IPS-18c (cell line): ENCODE measurements around the gene RAD17.
"Not testable (repeated sequence)": the region's sequence is repeated elsewhere in the genome, so short reads cannot be mapped to it uniquely, and the experiment has no call there.

Experiments
- H3K4me3 ChIP-seq: 2 replicates; pipeline ENCODE4 v1.7.0; 2013; ENCODE audit warnings: low read depth, mild to moderate bottlenecking, low read length, moderate library complexity; ENCODE audit not compliant: insufficient read depth
- H3K9me3 ChIP-seq: one replicate; pipeline ENCODE4 v1.6.1; 2013; ENCODE audit warnings: mild to moderate bottlenecking, low read length, moderate library complexity; ENCODE audit not compliant: control insufficient read depth, insufficient read depth

Gene RAD17

GRCh38 chr5:69369340-69370121, at the start of gene RAD17, which contains the start of the genes AK6 and TAF9:
RAD17 (plus strand) TSS chr5:69369818; CDS start chr5:69372209, 2,391 bp downstream.
AK6 (minus strand) TSS chr5:69369520; CDS start chr5:69369490, 30 bp downstream.
TAF9 (minus strand) TSS chr5:69369520; CDS start chr5:69365737, 3,783 bp downstream.
- H3K9me3 ChIP-seq: no peaks in the 10 kb centered on the region
- H3K4me3 ChIP-seq: peak within 1 kb of the TSS; percentile 96

- Histone ChIP-seq H3K4me3 (no peak overlapping the region), H3K9me3 (peaks cover 2% of the 10 kb centered on the region)
Observed at GRCh38 chr5:69326365-69326764, 43.3 kb upstream of the RAD17 start.

GRCh38 chr5:69329905-69330489, 39.6 kb upstream of the RAD17 start:
- H3K4me3 ChIP-seq: no peak overlapping the region

GRCh38 chr5:69331528-69332445, 37.8 kb upstream of the RAD17 start:
- Histone ChIP-seq H3K9me3 (peaks cover 4% of the 10 kb centered on the region), H3K4me3 (peak overlapping the region; percentile 39; the same call in 1 of the 2 replicates)

More at GRCh38 chr5:69329905-69330489, 39.6 kb upstream of the RAD17 start:
- peaks cover 4% of the 10 kb centered on the region for H3K9me3 ChIP-seq

- not testable (repeated sequence) for H3K9me3 ChIP-seq, H3K4me3 ChIP-seq
Observed at GRCh38 chr5:69333668-69334315, 35.8 kb upstream of the RAD17 start.

- no peak overlapping the region; the same call in 1 of the 2 replicates for H3K4me3 ChIP-seq
- H3K9me3 ChIP-seq: peaks cover 3% of the 10 kb centered on the region
Observed at GRCh38 chr5:69334793-69335268, 34.8 kb upstream of the RAD17 start.

GRCh38 chr5:69335341-69335935, 34.2 kb upstream of the RAD17 start:
- no peak overlapping the region for H3K4me3 ChIP-seq
- H3K9me3 ChIP-seq: peaks cover 2% of the 10 kb centered on the region

- no peaks in the 10 kb centered on the region for H3K9me3 ChIP-seq
- no peak overlapping the region for H3K4me3 ChIP-seq
Observed at GRCh38 chr5:69341520-69342161, 28.0 kb upstream of the RAD17 start.

- Histone ChIP-seq H3K4me3 (no peak overlapping the region), H3K9me3 (no peaks in the 10 kb centered on the region)
Observed at GRCh38 chr5:69343083-69343482, 26.5 kb upstream of the RAD17 start.

- Histone ChIP-seq H3K4me3 (no peak overlapping the region), H3K9me3 (no peaks in the 10 kb centered on the region)
Observed at GRCh38 chr5:69350664-69351063, 19.0 kb upstream of the RAD17 start.

- H3K9me3 ChIP-seq: no peaks in the 10 kb centered on the region
- H3K4me3 ChIP-seq: no peak overlapping the region
Observed at GRCh38 chr5:69359699-69360098, 9.9 kb upstream of the RAD17 start.

- no peak overlapping the region for H3K4me3 ChIP-seq
- H3K9me3 ChIP-seq: no peaks in the 10 kb centered on the region
Observed at GRCh38 chr5:69360442-69360841, 9.2 kb upstream of the RAD17 start.

- H3K4me3 ChIP-seq: no peak overlapping the region
- no peaks in the 10 kb centered on the region for H3K9me3 ChIP-seq
Observed at GRCh38 chr5:69364414-69364813, 5.2 kb upstream of the RAD17 start.

GRCh38 chr5:69364850-69365249, 4.8 kb upstream of the RAD17 start:
- H3K9me3 ChIP-seq: no peaks in the 10 kb centered on the region
- H3K4me3 ChIP-seq: no peak overlapping the region

- Histone ChIP-seq H3K4me3 (peak overlapping the region; percentile 96), H3K9me3 (no peaks in the 10 kb centered on the region)
Observed at GRCh38 chr5:69367697-69368279, 1.8 kb upstream of the RAD17 start.
